ES-I3 (cell line): ENCODE data around the gene VPS33B.
"Not testable (repeated sequence)": the region's sequence is repeated elsewhere in the genome, so short reads cannot be mapped to it uniquely, and the experiment has no call there.

Source experiments
- H3K36me3 ChIP-seq: 2 replicates; pipeline ENCODE4 v1.6.1; 2013; ENCODE audit warnings: mild to moderate bottlenecking, low read length, control low read depth, moderate library complexity; ENCODE audit not compliant: insufficient read depth
- H3K4me1 ChIP-seq: 2 replicates; pipeline ENCODE4 v1.6.1; 2013; ENCODE audit warnings: mild to moderate bottlenecking, control low read depth, low read length; ENCODE audit not compliant: insufficient read depth
- H3K9ac ChIP-seq: 2 replicates; pipeline ENCODE4 v1.6.1; 2013; ENCODE audit warnings: low read depth, mild to moderate bottlenecking, low read length, moderate library complexity
- H3K9me3 ChIP-seq: 2 replicates; pipeline ENCODE4 v1.6.1; 2013; ENCODE audit warnings: mild to moderate bottlenecking, low read length, moderate library complexity; ENCODE audit not compliant: control insufficient read depth, insufficient read depth

VPS33B gene

DNA sequence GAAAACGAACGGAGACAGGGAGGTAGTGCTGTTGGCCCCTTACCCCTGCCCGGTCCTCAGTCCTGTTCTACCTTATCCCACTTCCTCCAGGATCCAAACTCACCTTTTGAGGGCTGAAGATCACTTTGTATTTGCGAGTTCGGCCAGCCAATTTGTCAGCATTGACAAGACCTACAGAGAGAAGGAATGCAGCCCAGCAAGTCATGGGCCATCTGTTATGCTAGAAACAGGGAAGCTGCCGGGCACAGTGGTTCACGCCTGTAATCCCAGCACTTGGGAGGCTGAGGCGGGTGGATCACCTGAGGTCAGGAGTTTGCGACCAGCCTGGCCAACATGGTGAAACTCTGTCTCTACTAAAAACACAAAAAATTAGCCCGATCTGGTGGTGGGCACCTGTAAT lies 8.7 kb downstream of the VPS33B start:
- not testable (repeated sequence) for H3K9me3 ChIP-seq, H3K4me1 ChIP-seq, H3K36me3 ChIP-seq, H3K9ac ChIP-seq

DNA sequence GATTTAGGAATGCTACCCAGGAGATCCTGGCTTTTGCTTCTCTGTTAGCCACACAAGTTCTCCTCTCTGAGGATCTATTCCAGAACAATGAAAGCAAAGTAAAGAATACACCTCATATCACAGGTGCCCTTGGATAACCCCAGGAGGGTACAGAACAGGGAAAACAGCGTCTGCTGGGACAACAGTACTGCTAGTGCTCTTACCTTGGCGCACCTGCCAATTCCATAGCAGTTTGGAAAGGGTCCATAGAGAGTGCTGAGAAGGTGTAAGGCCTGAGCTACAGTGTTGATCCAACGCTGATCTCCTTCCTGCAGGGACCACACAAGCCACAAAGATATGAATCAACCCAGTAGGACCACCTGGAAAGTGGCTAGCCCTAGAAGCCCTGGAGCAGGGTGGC lies 15.1 kb downstream of the VPS33B start:
- H3K9me3 ChIP-seq: no peaks in the 10 kb centered on the region
- no peak overlapping the region for H3K9ac ChIP-seq
- H3K4me1 ChIP-seq: no peaks in the 10 kb centered on the region
- peaks cover 8% of the 10 kb centered on the region for H3K36me3 ChIP-seq

DNA sequence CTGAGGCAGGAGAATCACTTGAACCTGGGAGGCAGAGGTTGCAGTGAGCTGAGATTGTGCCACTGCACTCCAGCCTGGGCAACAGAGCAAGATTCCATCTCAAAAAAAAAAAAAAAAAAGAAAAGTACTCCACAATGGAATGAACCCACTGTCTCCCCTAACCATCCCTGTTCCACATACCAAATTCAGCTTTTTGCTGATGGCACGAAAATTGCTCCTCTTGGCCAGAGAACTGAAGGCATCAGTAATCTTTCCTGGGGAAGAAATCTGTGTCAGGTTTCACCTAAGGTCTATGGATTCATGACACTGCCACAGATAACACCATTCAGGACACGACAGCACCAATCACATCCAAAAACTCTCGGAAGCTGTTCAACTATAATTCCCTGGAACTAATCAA lies 21.2 kb downstream of the VPS33B start:
- Histone ChIP-seq H3K36me3 (peaks cover 17% of the 10 kb centered on the region), H3K9ac (no peak overlapping the region), H3K4me1 (no peaks in the 10 kb centered on the region), H3K9me3 (no peaks in the 10 kb centered on the region)

DNA sequence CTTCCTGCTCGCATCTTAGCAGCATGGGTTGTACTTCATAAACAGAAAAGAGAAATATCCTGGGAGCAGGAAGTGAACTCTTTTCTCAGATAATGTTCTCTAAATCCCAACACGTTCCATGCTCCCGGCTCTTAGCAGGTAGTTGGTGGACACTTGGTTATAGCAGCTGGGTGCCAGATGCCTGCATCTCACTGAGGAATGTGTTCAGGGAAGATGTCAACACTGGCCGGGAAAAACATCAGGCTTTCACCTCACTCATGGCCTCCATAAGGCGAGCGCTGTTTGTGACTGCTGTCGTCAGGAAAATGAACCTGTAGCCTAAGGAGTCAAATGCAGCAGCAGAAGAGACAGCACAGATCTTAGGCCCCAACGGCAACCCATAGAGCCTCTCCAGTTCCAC lies 23.7 kb downstream of the VPS33B start:
- no peak overlapping the region for H3K9ac ChIP-seq
- H3K4me1 ChIP-seq: no peaks in the 10 kb centered on the region
- no peaks in the 10 kb centered on the region for H3K9me3 ChIP-seq
- peaks cover 13% of the 10 kb centered on the region for H3K36me3 ChIP-seq

DNA sequence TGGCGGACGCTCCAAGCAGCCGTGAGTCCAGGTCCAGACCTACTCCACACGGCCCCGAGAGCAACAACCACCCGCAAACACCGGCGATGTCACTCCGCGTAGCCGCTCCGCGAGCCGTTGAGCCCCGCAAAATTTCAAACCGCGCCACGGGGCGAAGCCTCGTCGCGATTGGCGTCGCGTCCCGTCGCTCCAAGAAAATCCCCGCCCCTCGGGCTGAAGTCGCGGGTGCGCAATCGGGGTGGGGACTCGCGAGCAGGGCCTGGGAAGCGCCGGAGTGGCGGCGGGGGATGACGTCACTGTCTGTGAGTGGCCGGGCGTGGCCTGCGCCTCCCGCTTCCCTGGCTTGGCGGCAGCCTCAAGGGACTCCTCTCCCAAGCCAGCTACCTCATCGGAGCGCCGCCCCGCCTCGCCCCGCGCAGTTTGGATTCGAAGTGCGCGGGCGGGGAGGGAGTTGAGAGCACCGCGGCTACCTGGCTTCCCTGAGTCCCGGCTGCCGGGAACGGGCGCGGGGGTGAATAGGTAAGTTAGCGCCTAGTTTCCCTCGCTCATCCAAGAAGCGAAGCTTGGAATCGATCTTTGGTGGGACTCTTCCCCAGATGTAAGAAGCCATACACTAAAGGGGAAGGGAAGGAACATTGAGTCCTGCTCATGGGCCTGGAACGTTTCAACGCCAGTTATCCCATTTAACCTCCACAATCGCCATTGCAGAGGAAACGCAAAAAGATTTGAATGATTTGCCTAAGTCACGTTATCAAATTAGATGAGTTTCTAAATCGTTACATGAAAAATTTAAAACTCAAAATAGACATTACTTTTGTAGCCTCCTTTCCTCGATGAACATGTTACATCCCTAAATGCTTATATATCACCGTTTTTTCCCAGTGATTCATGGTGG lies 27.7 kb downstream of the VPS33B start, which contains the start of gene PRC1:
TSS of gene PRC1 (minus strand) at position 119 of the 895 bp plus-strand sequence. CDS start at position 1, 118 bp downstream.
- Histone ChIP-seq H3K4me1 (peaks cover 5% of the 10 kb centered on the region; the same call in 1 of the 2 replicates), H3K9ac (peak within 1 kb of the TSS; percentile 89), H3K9me3 (no peaks in the 10 kb centered on the region), H3K36me3 (peaks cover 6% of the 10 kb centered on the region)

DNA sequence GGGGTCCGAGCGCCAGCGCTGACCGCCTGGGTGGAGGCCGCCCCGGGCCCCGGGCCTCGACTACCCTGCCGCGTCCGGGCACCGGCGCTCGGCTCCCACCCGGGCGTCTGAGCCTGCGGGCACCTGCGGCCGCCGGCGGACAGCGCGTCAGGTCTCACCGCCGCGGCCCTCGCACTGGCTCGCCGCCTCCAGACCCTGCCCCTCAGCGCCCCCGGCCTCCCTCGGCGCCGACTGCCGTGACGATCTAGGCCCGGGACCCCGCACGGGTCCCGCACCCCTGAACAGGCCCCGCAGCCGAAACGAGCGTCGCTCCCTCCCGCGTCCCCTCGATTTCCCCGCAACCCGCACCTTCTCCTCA lies 28.4 kb downstream of the VPS33B start:
- peaks cover 5% of the 10 kb centered on the region; the same call in 1 of the 2 replicates for H3K4me1 ChIP-seq
- H3K9ac ChIP-seq: peak overlapping the region; percentile 89
- H3K36me3 ChIP-seq: peaks cover 4% of the 10 kb centered on the region; the same call in 1 of the 2 replicates
- no peaks in the 10 kb centered on the region for H3K9me3 ChIP-seq

DNA sequence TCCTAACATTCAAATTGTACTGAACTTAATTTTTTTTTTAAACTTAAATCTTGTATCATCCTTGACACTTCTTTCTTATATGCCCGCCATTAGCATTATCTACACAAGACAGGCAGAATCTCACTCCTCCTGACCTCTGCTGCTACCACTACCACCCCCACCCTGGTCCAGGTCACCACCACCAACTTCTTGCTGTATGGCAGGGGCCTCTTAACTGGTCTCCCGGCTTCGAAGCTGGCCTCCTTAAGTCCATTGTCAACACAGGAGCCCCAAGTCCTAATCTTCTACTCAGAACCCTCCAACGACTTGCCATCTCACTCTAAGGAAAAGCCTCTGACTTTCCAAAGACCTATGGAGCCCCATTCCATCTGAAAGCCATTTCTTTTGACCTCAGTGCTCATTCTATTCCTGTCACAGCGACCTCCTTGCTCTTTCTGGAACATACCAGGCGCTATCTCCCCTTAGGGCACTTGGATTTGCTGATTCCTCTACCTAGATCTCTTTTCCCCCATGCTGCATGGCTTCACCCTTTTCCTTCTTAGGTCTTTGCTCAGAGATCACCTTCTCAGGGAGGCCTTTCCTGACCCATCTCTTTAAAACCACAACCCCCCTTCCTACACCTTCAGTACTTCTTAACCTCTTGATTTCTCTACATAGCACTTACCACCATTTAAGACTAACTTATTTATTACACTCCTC lies 30.7 kb downstream of the VPS33B start:
- H3K36me3 ChIP-seq: no peaks in the 10 kb centered on the region
- H3K4me1 ChIP-seq: peaks cover 8% of the 10 kb centered on the region

DNA sequence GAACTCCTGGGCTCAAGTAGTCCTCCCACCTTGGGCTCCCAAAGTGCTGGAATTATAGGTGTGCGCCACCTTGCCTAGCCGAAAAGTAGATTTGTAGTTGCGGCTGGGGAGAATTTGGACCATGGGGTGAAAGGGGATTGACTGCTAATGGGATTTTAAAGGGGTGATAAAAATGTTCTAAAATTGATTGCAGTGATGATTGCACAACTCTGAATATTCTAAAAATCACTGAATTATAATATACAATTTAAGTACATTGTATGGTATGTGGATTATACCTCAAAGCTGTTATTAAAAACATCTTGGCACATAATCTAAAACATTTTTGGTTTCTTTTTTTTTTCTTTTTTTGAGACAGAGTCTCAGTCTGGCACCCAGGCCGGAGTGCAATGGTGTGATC lies 31.9 kb downstream of the VPS33B start:
- Histone ChIP-seq H3K36me3 (no peaks in the 10 kb centered on the region), H3K4me1 (peaks cover 8% of the 10 kb centered on the region), H3K9ac (no peak overlapping the region), H3K9me3 (no peaks in the 10 kb centered on the region)

More for the DNA sequence above, 30.7 kb downstream of the VPS33B start:
- no peaks in the 10 kb centered on the region for H3K9me3 ChIP-seq
- H3K9ac ChIP-seq: no peak overlapping the region

DNA sequence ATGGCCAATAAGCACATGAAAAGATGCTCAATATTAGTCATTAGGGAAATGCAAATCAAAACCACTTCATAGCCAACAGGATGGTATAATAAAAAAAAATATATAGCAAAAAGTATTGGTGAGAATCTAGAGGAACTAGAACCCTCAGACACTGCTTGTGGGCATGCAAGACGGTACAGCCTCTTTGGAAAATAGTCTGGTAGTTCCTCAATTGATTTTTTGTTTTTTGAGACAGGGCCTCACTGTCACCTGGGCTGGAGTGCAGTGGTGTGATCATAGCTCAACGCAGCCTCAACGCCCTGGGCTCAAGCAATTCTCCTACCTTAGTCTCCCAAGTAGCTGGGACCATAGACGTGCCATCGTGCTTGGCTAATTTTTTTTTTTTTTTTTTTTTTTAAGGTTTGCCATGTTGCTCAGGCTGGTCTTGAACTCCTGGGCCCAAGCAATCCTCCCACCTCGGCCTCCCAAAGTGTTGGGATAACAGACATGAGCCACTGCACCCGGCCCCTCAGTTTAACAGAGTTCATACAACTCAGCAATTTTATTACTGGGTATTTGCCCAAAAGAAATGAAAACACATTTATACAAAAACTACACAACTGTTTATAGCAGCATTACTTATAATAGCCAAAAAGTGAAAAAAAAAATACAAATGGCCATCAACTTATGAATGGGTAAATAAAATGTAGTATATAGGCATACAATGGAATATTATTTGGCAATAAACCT lies 33.2 kb downstream of the VPS33B start:
- Histone ChIP-seq H3K9me3 (no peaks in the 10 kb centered on the region), H3K9ac (no peak overlapping the region), H3K36me3 (no peaks in the 10 kb centered on the region), H3K4me1 (peaks cover 8% of the 10 kb centered on the region)

DNA sequence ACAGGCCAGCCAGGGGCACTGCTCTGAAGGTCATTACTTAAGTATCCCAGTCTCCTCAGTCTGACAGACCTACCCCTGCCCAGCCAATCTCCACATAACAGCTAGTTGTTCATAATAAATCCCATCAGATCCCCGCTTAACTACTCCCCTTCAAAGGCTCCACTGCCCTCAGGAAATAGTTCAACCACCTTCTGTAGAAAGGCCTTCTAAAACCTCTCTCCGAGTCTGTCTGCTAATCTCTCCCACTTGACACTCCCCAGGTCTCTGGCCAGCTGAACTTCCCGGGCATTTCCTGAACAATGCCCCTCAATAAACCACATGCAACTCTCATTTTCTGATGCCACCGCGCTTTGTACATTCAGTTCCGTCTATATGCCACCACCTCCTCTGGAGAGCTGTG lies 34.1 kb downstream of the VPS33B start:
- Histone ChIP-seq H3K36me3 (peaks cover 8% of the 10 kb centered on the region), H3K9me3 (no peaks in the 10 kb centered on the region), H3K4me1 (peaks cover 8% of the 10 kb centered on the region), H3K9ac (no peak overlapping the region)

DNA sequence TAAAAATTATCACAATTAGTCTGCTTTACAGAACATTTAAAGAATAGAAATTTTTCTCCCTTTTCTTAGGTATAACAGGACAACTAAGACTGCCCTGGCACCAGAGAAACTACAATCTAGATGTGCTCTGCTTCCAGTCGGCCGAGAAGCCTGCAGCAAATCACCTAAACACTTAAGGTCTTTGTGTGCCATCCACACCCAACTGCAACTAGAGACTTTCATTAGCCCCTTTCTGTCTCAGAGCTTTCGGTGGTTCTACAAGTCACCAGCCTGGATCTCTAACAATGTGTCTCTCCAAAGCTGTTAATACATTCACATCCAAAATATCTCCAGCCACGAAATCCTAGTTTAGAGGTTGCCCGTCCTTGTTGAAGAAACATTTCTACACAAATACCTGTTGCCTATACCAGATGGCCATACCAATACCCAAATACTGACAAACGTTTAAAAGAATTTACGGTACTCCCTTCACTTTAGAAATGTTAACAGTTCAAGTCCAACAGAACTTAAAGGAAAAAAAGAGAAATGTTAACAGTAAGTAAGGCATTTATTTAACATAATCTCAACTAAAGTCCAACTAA lies 34.7 kb downstream of the VPS33B start:
- no peak overlapping the region for H3K9ac ChIP-seq
- no peaks in the 10 kb centered on the region for H3K9me3 ChIP-seq
- peaks cover 11% of the 10 kb centered on the region for H3K36me3 ChIP-seq
- peaks cover 8% of the 10 kb centered on the region for H3K4me1 ChIP-seq

DNA sequence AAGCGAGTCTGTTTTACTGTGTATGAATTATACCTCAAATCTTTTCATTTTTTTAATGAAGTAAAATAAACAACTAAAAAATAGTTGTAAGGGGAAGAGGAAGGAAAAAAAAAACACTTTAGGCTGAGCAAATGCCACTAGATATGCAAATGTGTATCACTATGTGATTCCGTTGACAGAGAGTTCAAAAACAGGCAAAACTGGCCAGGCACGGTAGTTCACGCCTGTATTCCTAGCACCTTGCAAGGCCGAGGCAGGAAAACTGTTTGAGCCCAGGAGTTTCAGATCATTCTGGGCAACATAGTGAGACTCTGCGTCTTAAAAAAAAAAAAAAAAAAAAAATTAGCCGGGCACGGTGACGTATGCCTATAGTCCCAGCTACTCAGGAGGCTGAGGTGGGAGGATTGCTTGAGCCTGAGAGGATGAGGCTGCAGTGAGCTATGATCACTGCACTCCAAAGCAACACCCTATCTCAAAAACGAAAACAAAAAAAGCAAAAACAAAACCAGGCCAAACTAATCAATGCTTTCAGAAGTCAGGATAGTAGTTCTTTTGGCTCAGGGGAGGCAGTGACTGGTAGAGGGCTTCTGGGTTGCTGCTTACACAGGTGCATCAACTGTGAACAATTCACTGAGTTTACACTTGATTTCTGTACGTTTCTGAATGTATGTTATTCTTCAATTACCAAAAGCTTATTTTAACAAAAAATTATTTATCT lies 35.4 kb downstream of the VPS33B start:
- Histone ChIP-seq H3K36me3 (peaks cover 14% of the 10 kb centered on the region), H3K4me1 (peaks cover 7% of the 10 kb centered on the region), H3K9ac (no peak overlapping the region), H3K9me3 (no peaks in the 10 kb centered on the region)

DNA sequence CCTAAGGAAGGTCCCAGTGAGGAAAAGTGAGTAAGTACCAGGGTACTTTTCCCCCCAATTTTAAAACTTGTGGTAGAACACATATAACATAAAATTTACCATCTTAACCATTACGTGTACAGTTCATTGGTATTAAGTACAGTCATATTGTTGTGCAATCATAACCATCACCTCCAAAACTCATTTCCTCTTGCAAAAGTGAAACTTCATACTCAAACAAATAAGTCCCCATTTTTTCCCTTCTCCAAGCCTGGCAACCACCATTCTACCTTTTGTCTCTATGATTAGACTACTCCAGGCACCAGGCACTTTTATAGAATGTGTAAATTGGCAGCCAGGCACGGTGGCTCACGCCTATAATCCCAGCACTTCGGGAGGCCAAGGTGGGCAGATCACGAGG lies 40.3 kb downstream of the VPS33B start:
- Histone ChIP-seq H3K9ac (no peak overlapping the region), H3K4me1 (no peaks in the 10 kb centered on the region), H3K9me3 (no peaks in the 10 kb centered on the region), H3K36me3 (peaks cover 36% of the 10 kb centered on the region)

DNA sequence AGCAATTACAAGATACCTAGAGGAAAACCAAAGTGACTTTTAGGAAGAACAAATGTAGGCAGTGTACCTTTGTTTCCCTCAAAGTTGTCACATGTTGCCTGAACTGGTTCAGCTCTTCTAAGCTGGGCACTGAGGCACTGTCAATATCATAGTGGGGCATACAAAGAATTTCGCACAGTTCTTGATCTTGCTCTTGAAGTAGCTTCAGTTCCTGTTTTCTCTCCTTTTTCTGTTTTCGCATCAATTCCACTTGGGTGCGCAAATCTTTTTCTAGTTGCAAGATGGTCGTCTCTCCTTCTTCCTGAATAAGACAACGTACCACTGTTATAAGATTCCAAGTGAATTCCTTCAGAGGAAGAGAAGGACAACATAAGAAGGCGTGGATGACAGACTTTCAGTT lies 40.7 kb downstream of the VPS33B start:
- Histone ChIP-seq H3K9me3 (no peaks in the 10 kb centered on the region), H3K9ac (no peak overlapping the region)

More for the DNA sequence above, 40.7 kb downstream of the VPS33B start:
- Histone ChIP-seq H3K36me3 (peaks cover 36% of the 10 kb centered on the region), H3K4me1 (no peaks in the 10 kb centered on the region)
